ENCODE results near the gene CLIP4.

DNA sequence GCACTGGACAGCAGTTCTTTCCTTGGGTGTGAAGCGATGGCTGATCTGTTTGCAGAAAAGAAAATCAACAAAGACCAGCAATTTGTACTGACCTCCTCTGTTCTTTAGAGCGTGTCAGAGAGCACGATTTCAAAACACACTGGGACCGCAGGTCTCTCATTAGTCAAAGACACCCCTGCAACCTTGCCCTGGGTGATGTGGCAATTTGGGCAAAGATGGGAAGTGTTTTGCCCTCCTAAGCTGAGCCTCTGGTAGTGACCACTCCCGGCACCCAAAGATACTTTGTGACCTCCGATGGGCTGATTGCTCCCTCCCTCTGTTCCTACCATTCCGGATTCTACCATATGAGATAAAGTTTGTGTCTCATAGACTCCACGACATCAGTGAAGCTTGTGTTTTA lies 18.2 kb upstream of the CLIP4 start:
- TF ChIP-seq, protein P1, sequence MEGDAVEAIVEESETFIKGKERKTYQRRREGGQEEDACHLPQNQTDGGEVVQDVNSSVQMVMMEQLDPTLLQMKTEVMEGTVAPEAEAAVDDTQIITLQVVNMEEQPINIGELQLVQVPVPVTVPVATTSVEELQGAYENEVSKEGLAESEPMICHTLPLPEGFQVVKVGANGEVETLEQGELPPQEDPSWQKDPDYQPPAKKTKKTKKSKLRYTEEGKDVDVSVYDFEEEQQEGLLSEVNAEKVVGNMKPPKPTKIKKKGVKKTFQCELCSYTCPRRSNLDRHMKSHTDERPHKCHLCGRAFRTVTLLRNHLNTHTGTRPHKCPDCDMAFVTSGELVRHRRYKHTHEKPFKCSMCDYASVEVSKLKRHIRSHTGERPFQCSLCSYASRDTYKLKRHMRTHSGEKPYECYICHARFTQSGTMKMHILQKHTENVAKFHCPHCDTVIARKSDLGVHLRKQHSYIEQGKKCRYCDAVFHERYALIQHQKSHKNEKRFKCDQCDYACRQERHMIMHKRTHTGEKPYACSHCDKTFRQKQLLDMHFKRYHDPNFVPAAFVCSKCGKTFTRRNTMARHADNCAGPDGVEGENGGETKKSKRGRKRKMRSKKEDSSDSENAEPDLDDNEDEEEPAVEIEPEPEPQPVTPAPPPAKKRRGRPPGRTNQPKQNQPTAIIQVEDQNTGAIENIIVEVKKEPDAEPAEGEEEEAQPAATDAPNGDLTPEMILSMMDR (IDR thresholded peaks at IDR 0.05) = no peak
- no peak for TF ChIP-seq POLR2A (IDR thresholded peaks at IDR 0.05)

Measured in uterus (tissue), 2 donors.